Testis (tissue), 3 donors: ENCODE measurements around the gene NPB. TPM values are rescaled to one million over a fixed set of nuclear protein-coding genes. Genes with fewer than 3 reads are reported as not detected.
A peak's percentile ranks its signal among the peaks of the same experiment; 100 is the strongest.

Experiments
- DNase-seq: peaks from one replicate; pipeline ENCODE4 v3.0.0-alpha.2; 2019
- H3K27ac ChIP-seq, 2 donors: fragments of 200-600 bp; sonication (generic); one replicate each; pipeline ENCODE4 v1.5.1; 2019
- H3K27me3 ChIP-seq: fragments of 200-600 bp; sonication (generic); one replicate; pipeline ENCODE4 v1.5.1; 2019
- H3K36me3 ChIP-seq: fragments of 200-600 bp; sonication (generic); one replicate; pipeline ENCODE4 v1.5.1; 2017; ENCODE audit warnings: low read depth; ENCODE audit errors: missing control alignments
- H3K4me1 ChIP-seq: fragments of 200-600 bp; sonication (generic); one replicate; pipeline ENCODE4 v1.5.1; 2019
- H3K4me3 ChIP-seq, 2 donors: fragments of 200-600 bp; sonication (generic); one replicate each; pipeline ENCODE4 v1.5.1; 2017 to 2019
- H3K9me3 ChIP-seq: fragments of 200-600 bp; sonication (generic); one replicate; pipeline ENCODE4 v1.5.1; 2017
- CTCF ChIP-seq, 3 experiments: fragments of 450-650 bp in 2 of 3; fragments of 200-600 bp in 1 of 3; sonication (generic) in 1 of 3; IDR thresholded peaks; one replicate each; pipeline ENCODE4 v1.5.1; 2016 to 2019; ENCODE audit warnings: antibody characterized with exemption in 3 of 3, mild to moderate bottlenecking in 2 of 3, moderate library complexity in 1 of 3
- POLR2A ChIP-seq: fragments of 450-650 bp; IDR thresholded peaks from one replicate; pipeline ENCODE4 v1.6.1; 2017; ENCODE audit warnings: antibody characterized with exemption, mild to moderate bottlenecking, moderate library complexity
- WGBS, 2 donors: methylation state at CpG; one replicate each; pipeline ENCODE4 v1.1.5; 2018; 5-methylcytosine and 5-hydroxymethylcytosine counted together
- intact Hi-C: fragments of 100-400 bp; cut with DNase I; formaldehyde crosslinking; loops from one replicate; pipeline ENCODE4 v1.15.1; 2023; ENCODE audit warnings: low total_unique reads
- polyA plus RNA-seq: library from polyadenylated mRNA; stranded (reverse); fragments of 350-450 nt; fragmentation: Illumina TruSeq; extraction: RNeasy Lipid Tissue Mini Kit (QIAGEN cat#74804); gene quantifications from one replicate; pipeline ENCODE4 v1.2.3, GENCODE V29; 2014; ENCODE audit warnings: low read depth, low replicate concordance; ENCODE audit not compliant: insufficient read depth
- total RNA-seq, 2 donors: library from RNA; depleted of rRNA; stranded (reverse); fragments of >200 nt; gene quantifications; one replicate each; pipeline ENCODE4 v1.2.3, GENCODE V29; 2016

NPB gene
- total and polyA plus RNA-seq, 3 donors from 2014 or later, result 1.8 to 27.3 (median 22.7) TPM

DNA sequence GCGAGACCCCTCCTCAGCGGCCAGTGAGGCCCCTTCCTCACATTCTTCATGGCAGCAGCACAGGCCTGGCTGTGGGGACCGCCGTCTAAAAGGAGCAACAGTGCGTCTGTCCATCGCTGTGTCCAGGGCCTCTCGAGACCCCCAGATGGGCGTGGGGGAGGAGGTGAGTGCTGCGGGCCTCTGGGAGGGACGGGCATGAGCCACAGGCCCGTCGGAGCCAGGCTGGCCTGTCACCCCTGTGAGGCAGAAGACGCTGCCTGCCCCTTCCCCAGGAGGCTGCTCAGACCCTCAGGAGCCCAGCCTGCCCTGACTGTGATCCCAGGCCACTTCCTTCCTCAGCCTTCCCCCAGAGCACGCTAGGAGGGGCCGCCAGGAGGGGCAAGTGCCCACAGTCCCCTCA lies 37.2 kb downstream of the NPB start:
- Histone ChIP-seq H3K36me3 (no peaks in the 10 kb centered on the region), H3K9me3 (no peaks in the 10 kb centered on the region), H3K27ac (no peak overlapping the region), H3K27me3 (no peaks in the 10 kb centered on the region), H3K4me1 (peaks cover 6% of the 10 kb centered on the region), H3K4me3 (no peak overlapping the region)
- TF ChIP-seq CTCF (IDR thresholded peaks at IDR 0.05) (no peak), POLR2A (no peak)
- WGBS, 2 donors, result 76 to 86% methylated on average over 6 to 15 of the region's 15 CpGs
- no peak for DNase-seq
- intact Hi-C loops, result no loop called here

- no peak overlapping the region for H3K27ac ChIP-seq
- peak; percentile 41 for DNase-seq
- no peaks in the 10 kb centered on the region for H3K27me3 ChIP-seq
- no peaks in the 10 kb centered on the region for H3K36me3 ChIP-seq
- WGBS, 2 donors, result 52 to 82% methylated on average over 5 to 21 of the region's 21 CpGs
- TF ChIP-seq POLR2A (no peak), CTCF (IDR thresholded peaks at IDR 0.05) (no peak)
- intact Hi-C loops, result no loop called here
- peaks cover 6% of the 10 kb centered on the region for H3K4me1 ChIP-seq
- no peak overlapping the region for H3K4me3 ChIP-seq
- H3K9me3 ChIP-seq, result no peaks in the 10 kb centered on the region
Observed at GRCh38 chr17:81939881-81940385, 37.9 kb downstream of the NPB start.

DNA sequence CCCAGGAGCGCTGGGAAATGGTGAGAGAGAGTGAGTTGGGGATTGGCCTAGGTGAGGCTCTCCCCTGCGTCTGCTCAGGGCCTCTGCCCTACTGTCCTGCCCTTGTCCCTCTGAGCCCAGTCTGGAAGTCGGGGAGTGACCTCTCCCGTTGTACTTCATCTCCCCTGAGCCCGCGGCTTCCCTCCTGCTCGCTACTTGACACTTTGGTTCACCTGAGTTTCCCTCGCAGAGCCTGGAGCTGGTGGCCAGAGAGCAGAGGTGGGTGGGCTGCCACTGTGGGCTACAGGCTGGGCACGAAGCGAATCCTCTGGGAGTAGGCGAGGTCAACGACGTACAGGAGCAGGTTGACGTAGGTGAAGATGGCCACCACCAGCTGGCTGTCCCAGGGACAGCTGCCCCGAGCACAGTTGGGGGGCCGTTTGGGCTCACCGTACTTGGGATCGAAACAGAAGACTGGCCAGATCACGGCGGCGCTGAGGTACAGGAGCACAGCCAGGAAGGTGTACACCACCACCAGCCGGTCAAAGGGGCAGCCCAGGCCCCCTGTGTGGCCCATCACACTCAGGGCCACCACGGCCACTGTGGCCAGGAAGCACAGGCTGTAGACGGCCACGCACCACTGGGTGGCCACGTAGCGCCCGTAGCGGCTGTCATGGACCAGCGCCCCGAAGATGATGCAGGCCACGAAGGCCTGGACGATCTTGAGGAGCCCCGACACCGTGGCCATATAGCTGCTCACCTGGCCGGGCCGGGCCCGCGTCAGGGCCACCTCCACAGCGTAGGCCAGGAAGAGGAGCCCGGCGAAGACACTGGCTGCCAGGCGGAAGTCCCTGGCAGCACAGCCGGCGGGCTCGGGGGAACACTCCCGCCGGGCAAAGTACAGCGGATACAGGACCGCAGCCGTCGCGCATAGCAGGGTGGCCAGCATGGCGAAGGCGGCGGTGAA lies 38.8 kb downstream of the NPB start:
- TF ChIP-seq CTCF (IDR thresholded peaks at IDR 0.05) (no peak), POLR2A (no peak)
- no peaks in the 10 kb centered on the region for H3K36me3 ChIP-seq
- intact Hi-C loops, result no loop called here
- no peak for DNase-seq
- WGBS, 2 donors, result 93 to 94% methylated on average over 37 to 54 of the region's 56 CpGs
- H3K9me3 ChIP-seq, result no peaks in the 10 kb centered on the region
- H3K4me3 ChIP-seq, result no peak overlapping the region
- H3K4me1 ChIP-seq, result peaks cover 6% of the 10 kb centered on the region
- H3K27ac ChIP-seq, result no peak overlapping the region
- no peaks in the 10 kb centered on the region for H3K27me3 ChIP-seq

GRCh38 chr17:81941484-81942166 lies 39.6 kb downstream of the NPB start:
- Histone ChIP-seq H3K9me3 (no peaks in the 10 kb centered on the region), H3K36me3 (no peaks in the 10 kb centered on the region), H3K27me3 (no peaks in the 10 kb centered on the region), H3K27ac (no peak overlapping the region), H3K4me1 (peaks cover 3% of the 10 kb centered on the region), H3K4me3 (no peak overlapping the region)
- intact Hi-C loops, result no loop called here
- 51 to 64% methylated on average over 20 to 26 of the region's 30 CpGs for WGBS, 2 donors
- no peak for DNase-seq
- no peak for TF ChIP-seq CTCF (IDR thresholded peaks at IDR 0.05)
- no peak for TF ChIP-seq POLR2A
